GM12873 (cell line): ENCODE results near the gene ZSCAN20.

Experiments
- CTCF ChIP-seq: IDR thresholded peaks from 2 replicates; pipeline ENCODE4 v1.5.1; 2012; ENCODE audit warnings: low read depth, mild to moderate bottlenecking, moderate library complexity, low read length, control low read depth; ENCODE audit not compliant: insufficient read depth; ENCODE audit errors: missing control alignments

The ZSCAN20 gene

GRCh38 chr1:33429856-33430691 lies 42.4 kb upstream of the ZSCAN20 start:
- TF ChIP-seq CTCF: peak; percentile 29

GRCh38 chr1:33430692-33431593 lies 41.5 kb upstream of the ZSCAN20 start, which contains the start of gene PHC2:
Gene PHC2 (minus strand): TSS chr1:33431095. CDS start chr1:33375539, 55,556 bp downstream.
- peak; percentile 23 for TF ChIP-seq CTCF

- TF ChIP-seq CTCF: no peak
These were observed 38.7 kb upstream of the ZSCAN20 start for GRCh38 chr1:33433509-33434362.

GRCh38 chr1:33434363-33434750 lies 38.1 kb upstream of the ZSCAN20 start:
- no peak for TF ChIP-seq CTCF

GRCh38 chr1:33435096-33435820 lies 37.2 kb upstream of the ZSCAN20 start:
- TF ChIP-seq CTCF: no peak

- no peak for TF ChIP-seq CTCF
These were observed 35.7 kb upstream of the ZSCAN20 start for GRCh38 chr1:33436557-33437285.
